ENCODE measurements around the gene RIC3. TPM values are rescaled to one million over a fixed set of nuclear protein-coding genes. Genes with fewer than 3 reads are reported as not detected.

Gene RIC3
- total RNA-seq, 1 donor from 2014 or later = 5.3 TPM

- Histone ChIP-seq H3K4me3 (no peak overlapping the region), H3K27ac (no peak overlapping the region), H3K9me3 (no peaks in the 10 kb centered on the region), H3K4me1 (no peaks in the 10 kb centered on the region), H3K36me3 (no peaks in the 10 kb centered on the region), H3K27me3 (no peaks in the 10 kb centered on the region)
- DNase-seq (ENCODE audit: low spot score in 2 of 2) = peak in 1 of 2 donors; percentile 68
- intact Hi-C loops (cut with DNase I) = no loop called here
- TF ChIP-seq, protein P1, sequence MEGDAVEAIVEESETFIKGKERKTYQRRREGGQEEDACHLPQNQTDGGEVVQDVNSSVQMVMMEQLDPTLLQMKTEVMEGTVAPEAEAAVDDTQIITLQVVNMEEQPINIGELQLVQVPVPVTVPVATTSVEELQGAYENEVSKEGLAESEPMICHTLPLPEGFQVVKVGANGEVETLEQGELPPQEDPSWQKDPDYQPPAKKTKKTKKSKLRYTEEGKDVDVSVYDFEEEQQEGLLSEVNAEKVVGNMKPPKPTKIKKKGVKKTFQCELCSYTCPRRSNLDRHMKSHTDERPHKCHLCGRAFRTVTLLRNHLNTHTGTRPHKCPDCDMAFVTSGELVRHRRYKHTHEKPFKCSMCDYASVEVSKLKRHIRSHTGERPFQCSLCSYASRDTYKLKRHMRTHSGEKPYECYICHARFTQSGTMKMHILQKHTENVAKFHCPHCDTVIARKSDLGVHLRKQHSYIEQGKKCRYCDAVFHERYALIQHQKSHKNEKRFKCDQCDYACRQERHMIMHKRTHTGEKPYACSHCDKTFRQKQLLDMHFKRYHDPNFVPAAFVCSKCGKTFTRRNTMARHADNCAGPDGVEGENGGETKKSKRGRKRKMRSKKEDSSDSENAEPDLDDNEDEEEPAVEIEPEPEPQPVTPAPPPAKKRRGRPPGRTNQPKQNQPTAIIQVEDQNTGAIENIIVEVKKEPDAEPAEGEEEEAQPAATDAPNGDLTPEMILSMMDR (IDR thresholded peaks at IDR 0.05) = peak in 1 of 3 experiments; percentile 29
Observed at GRCh38 chr11:8209208-8209807, 40.5 kb upstream of the RIC3 start.

GRCh38 chr11:8207080-8208000 lies 38.5 kb upstream of the RIC3 start:
- Histone ChIP-seq H3K9me3 (no peaks in the 10 kb centered on the region), H3K36me3 (no peaks in the 10 kb centered on the region), H3K27me3 (no peaks in the 10 kb centered on the region), H3K27ac (no peak overlapping the region), H3K4me3 (peak overlapping the region in 1 of 2 donors; percentile 41), H3K4me1 (no peaks in the 10 kb centered on the region)
- DNase-seq (ENCODE audit: low spot score in 2 of 2) = no peak
- intact Hi-C loops (cut with DNase I) = no loop called here
- TF ChIP-seq, protein P1 (IDR thresholded peaks at IDR 0.05) = no peak

DNA sequence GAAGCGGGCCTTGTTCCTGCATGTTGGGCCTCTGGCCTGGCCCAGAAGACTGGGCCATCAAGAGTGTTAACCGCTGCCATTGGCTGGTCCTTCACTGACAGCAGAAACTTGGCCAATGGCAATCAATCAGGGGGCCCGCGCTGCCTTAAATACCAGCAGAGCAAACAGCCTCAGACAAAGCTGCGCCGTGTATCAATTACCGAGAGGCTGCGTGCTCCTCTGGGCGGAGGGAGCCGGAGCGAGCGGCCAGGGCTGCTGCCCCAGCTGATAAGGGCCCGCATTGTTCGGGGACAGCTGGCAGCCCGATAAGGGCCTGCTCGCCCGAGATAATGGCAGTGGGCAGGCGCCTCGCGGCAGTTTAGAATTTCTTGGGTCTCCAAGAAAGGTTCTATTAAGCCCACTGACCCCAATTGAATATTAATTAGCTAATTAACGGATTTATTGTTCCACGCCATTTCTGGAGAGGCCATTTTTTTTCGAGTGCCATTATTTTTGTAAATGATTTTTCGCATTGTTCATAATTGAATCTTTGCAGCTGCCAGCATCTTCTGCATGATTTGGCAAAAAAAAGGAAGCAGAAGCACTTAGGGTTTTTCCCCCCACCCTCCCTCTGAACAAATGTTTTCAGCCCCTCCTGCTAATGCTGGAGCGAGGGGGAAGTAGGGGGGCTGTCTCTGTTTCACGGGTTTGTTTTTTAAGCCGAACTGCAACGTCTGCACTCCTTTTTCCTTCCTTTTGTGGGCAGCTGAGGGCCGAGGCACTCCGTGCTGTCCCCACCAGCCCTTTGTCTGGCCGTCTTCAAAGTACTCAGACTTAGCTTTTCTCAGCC lies 37.6 kb upstream of the RIC3 start:
- no peak for DNase-seq (ENCODE audit: low spot score in 2 of 2)
- no peaks in the 10 kb centered on the region for H3K4me1 ChIP-seq
- H3K36me3 ChIP-seq = no peaks in the 10 kb centered on the region
- H3K27ac ChIP-seq = peak overlapping the region in 1 of 2 donors; percentile 37
- H3K27me3 ChIP-seq = no peaks in the 10 kb centered on the region
- no peaks in the 10 kb centered on the region for H3K9me3 ChIP-seq
- TF ChIP-seq, protein P1 (IDR thresholded peaks at IDR 0.05) = no peak
- intact Hi-C loops (cut with DNase I) = no loop called here
- peak overlapping the region in 1 of 2 donors; percentile 41 for H3K4me3 ChIP-seq

- no peak for DNase-seq (ENCODE audit: low spot score in 2 of 2)
- TF ChIP-seq, protein P1 (IDR thresholded peaks at IDR 0.05) = no peak
- Histone ChIP-seq H3K36me3 (no peaks in the 10 kb centered on the region), H3K4me3 (no peak overlapping the region), H3K27me3 (no peaks in the 10 kb centered on the region), H3K4me1 (no peaks in the 10 kb centered on the region), H3K27ac (no peak overlapping the region), H3K9me3 (no peaks in the 10 kb centered on the region)
- intact Hi-C loops (cut with DNase I) = no loop called here
Observed at GRCh38 chr11:8205566-8205965, 36.7 kb upstream of the RIC3 start.

- Histone ChIP-seq H3K9me3 (no peaks in the 10 kb centered on the region), H3K4me1 (no peaks in the 10 kb centered on the region), H3K4me3 (no peak overlapping the region), H3K27ac (no peak overlapping the region), H3K27me3 (no peaks in the 10 kb centered on the region), H3K36me3 (no peaks in the 10 kb centered on the region)
- intact Hi-C loops (cut with DNase I) = no loop called here
- no peak for DNase-seq (ENCODE audit: low spot score in 2 of 2)
- TF ChIP-seq, protein P1 (IDR thresholded peaks at IDR 0.05) = no peak
Observed at GRCh38 chr11:8204596-8204995, 35.8 kb upstream of the RIC3 start.
